Upper lobe of left lung (tissue), 6 donors: ENCODE results near the gene PEX26. TPM values are rescaled to one million over a fixed set of nuclear protein-coding genes. Genes with fewer than 3 reads are reported as not detected.

Source experiments
- ATAC-seq, 2 donors: fragments of 200-7000 bp; cut with Tn5 transposase; one replicate each; pipeline ENCODE4 v1.9.1; 2022; ENCODE audit warnings: mild to moderate bottlenecking in 2 of 2, moderate library complexity in 2 of 2; ENCODE audit not compliant: low FRiP score in 2 of 2
- DNase-seq, 2 donors: peaks; one replicate each; pipeline ENCODE4 v3.0.0-alpha.2; 2019 to 2020
- H3K27ac ChIP-seq, 4 donors: fragments of 200-600 bp; sonication (generic); one replicate each; pipeline ENCODE4 v1.5.1; 2016 to 2019
- H3K27me3 ChIP-seq, 4 donors: fragments of 200-600 bp; sonication (generic); one replicate each; pipeline ENCODE4 v1.5.1; 2017 to 2019
- H3K36me3 ChIP-seq, 4 donors: fragments of 200-600 bp; sonication (generic); one replicate each; pipeline ENCODE4 v1.5.1; 2016 to 2019
- H3K4me1 ChIP-seq, 4 donors: fragments of 200-600 bp; sonication (generic); one replicate each; pipeline ENCODE4 v1.5.1; 2018 to 2019
- H3K4me3 ChIP-seq, 4 donors: fragments of 200-600 bp; sonication (generic); one replicate each; pipeline ENCODE4 v1.5.1; 2017 to 2019; ENCODE audit warnings: mild to moderate bottlenecking in 2 of 4, moderate library complexity in 1 of 4
- H3K9me3 ChIP-seq, 4 donors: fragments of 200-600 bp; sonication (generic); one replicate each; pipeline ENCODE4 v1.5.1; 2018 to 2019
- CTCF ChIP-seq, 6 experiments: fragments of 450-650 bp in 4 of 6; fragments of 200-600 bp in 2 of 6; sonication (generic) in 2 of 6; IDR thresholded peaks; one replicate each; pipeline ENCODE4 v1.5.1; 2016 to 2019; ENCODE audit warnings: antibody characterized with exemption in 6 of 6
- EP300 ChIP-seq, 4 donors: sonication (generic); formaldehyde crosslinking; IDR thresholded peaks; one replicate each; pipeline ENCODE4 v1.5.1; 2017; ENCODE audit warnings: antibody characterized with exemption in 4 of 4, control low read depth in 2 of 4
- POLR2A ChIP-seq, 4 donors: fragments of 450-650 bp; IDR thresholded peaks; one replicate each; pipeline ENCODE4 v1.5.1; 2016 to 2017; ENCODE audit warnings: antibody characterized with exemption in 4 of 4, mild to moderate bottlenecking in 2 of 4
- POLR2AphosphoS5 ChIP-seq, 2 donors: sonication (generic); formaldehyde crosslinking; IDR thresholded peaks; one replicate each; pipeline ENCODE4 v1.5.1; 2017; ENCODE audit warnings: antibody characterized with exemption in 2 of 2
- WGBS, 2 donors: methylation state at CpG; one replicate each; pipeline ENCODE4 v1.1.5; 2017 to 2018; 5-methylcytosine and 5-hydroxymethylcytosine counted together
- total RNA-seq, 6 donors: library from RNA; depleted of rRNA in 4 of 6; stranded (reverse); fragments of >200 nt in 4 of 6; gene quantifications; one replicate each; pipeline versions ENCODE4 v1.1.0 to v1.2.1, GENCODE V29; 2016 to 2021
- donor health status: DM: no; HTN: no; CAD: no; lungs with moderate emphysema.
- donor health status: DM: no; HTN: yes; CAD: no; lungs with severe emphysema.

PEX26 gene
- total RNA-seq, 6 donors from 2014 or later: 17.2 to 42.1 (median 32.9) TPM

GRCh38 chr22:18085188-18085587 is 7.4 kb downstream of the PEX26 start:
- H3K36me3 ChIP-seq: peaks cover 12 to 93% (median 72%) of the 10 kb centered on the region in 4 donors
- ATAC-seq: peak in 1 of 2 donors; percentile 68
- no peak overlapping the region for H3K27ac ChIP-seq
- H3K4me3 ChIP-seq: no peak overlapping the region
- H3K27me3 ChIP-seq: no peaks in the 10 kb centered on the region
- no peak for DNase-seq
- TF ChIP-seq EP300 (IDR thresholded peaks at IDR 0.05): no peak
- no peak for TF ChIP-seq POLR2A (IDR thresholded peaks at IDR 0.05)
- TF ChIP-seq CTCF (IDR thresholded peaks at IDR 0.05): no peak
- no peak for TF ChIP-seq POLR2AphosphoS5 (IDR thresholded peaks at IDR 0.05)
- no peaks in the 10 kb centered on the region for H3K4me1 ChIP-seq
- no peaks in the 10 kb centered on the region for H3K9me3 ChIP-seq

GRCh38 chr22:18087350-18087855 is 9.6 kb downstream of the PEX26 start:
- H3K9me3 ChIP-seq: no peaks in the 10 kb centered on the region
- no peak for ATAC-seq
- WGBS, 2 donors: 74 to 80% methylated on average over 12 to 13 of the region's 13 CpGs
- H3K27ac ChIP-seq: no peak overlapping the region
- H3K36me3 ChIP-seq: peaks cover 12 to 79% (median 63%) of the 10 kb centered on the region in 4 donors
- TF ChIP-seq POLR2A (IDR thresholded peaks at IDR 0.05) (no peak), POLR2AphosphoS5 (IDR thresholded peaks at IDR 0.05) (no peak), CTCF (IDR thresholded peaks at IDR 0.05) (no peak), EP300 (IDR thresholded peaks at IDR 0.05) (no peak)
- peaks cover 0 to 5% (median 1%) of the 10 kb centered on the region in 4 donors for H3K4me1 ChIP-seq
- DNase-seq: no peak
- H3K4me3 ChIP-seq: no peak overlapping the region
- H3K27me3 ChIP-seq: no peaks in the 10 kb centered on the region

DNA sequence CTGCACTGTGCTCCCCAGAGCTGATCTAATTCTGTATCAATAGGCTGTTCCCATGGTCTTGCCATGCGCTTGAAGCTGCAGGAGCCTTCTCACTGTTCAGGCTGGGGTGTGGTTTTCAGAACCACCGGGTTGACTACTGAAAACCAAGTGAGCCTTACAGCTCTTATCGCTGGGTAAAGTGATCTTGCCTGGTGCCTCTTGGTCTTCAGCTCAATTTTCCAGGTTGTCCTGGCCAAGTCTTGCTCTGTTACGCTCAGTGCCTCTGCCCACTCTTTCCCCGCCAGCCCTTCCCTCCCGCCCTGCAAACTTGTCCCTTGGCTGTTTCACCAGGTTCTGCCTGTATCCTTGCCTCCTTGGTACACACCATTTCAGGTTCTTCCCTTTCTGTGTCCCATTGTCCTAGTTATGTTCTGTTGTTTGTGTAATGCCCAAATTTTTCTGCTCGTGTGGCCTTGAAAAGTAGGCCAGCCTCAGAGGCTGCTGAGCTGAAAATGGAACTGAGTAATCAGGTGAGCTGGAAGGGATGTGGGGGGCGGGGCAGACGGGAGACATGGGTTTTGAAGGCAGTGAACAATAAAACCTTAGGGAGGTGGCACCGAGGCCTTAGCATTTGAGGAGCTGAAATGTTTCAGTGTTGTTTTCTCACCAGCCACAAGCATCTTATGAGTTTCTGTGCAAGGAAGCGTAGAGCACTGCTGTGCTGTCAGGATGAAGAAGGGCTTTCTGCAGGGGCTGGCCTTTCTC is 11.2 kb downstream of the PEX26 start:
- 92 to 97% methylated on average over 9 to 11 of the region's 11 CpGs for WGBS, 2 donors
- Histone ChIP-seq H3K9me3 (no peaks in the 10 kb centered on the region), H3K27ac (no peak overlapping the region), H3K27me3 (no peaks in the 10 kb centered on the region), H3K36me3 (peaks cover 7 to 64% (median 50%) of the 10 kb centered on the region in 4 donors), H3K4me3 (no peak overlapping the region), H3K4me1 (peaks cover 0 to 5% (median 1%) of the 10 kb centered on the region in 4 donors)
- no peak for ATAC-seq
- DNase-seq: no peak
- TF ChIP-seq POLR2AphosphoS5 (IDR thresholded peaks at IDR 0.05) (no peak), EP300 (IDR thresholded peaks at IDR 0.05) (no peak), POLR2A (IDR thresholded peaks at IDR 0.05) (no peak), CTCF (IDR thresholded peaks at IDR 0.05) (no peak)

DNA sequence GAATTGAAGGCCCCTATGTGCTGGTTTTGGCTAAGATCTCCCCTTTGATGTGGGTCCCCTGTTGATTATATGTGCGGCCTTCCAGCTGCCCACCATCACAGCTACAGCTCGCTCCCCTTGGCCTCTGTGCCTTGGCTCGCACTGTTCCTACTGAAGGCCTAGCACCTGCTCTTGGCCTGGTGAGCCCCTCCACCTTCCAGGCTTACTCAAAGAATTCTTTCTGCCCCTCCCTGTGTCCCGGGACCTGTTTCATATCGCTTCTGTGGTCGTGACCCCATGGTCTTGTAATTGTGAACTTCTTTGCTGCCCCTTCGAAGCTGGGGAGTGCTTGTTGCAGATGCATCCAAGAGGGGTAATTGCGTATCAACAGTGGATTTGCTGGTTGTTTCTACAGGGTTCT is 12.5 kb downstream of the PEX26 start:
- Histone ChIP-seq H3K9me3 (no peaks in the 10 kb centered on the region), H3K4me1 (peaks cover 0 to 5% (median 1%) of the 10 kb centered on the region in 4 donors), H3K27me3 (no peaks in the 10 kb centered on the region), H3K36me3 (peaks cover 7 to 52% (median 38%) of the 10 kb centered on the region in 4 donors), H3K4me3 (no peak overlapping the region), H3K27ac (peak overlapping the region in 1 of 4 donors; percentile 80)
- 95% methylated on average over 8 of the region's 8 CpGs for WGBS, 2 donors
- ATAC-seq: no peak
- DNase-seq: no peak
- TF ChIP-seq CTCF (IDR thresholded peaks at IDR 0.05): no peak
- no peak for TF ChIP-seq POLR2AphosphoS5 (IDR thresholded peaks at IDR 0.05)
